Heart right ventricle (tissue), 16 donors: Measurements from ENCODE around the gene GNG12. TPM values are rescaled to one million over a fixed set of nuclear protein-coding genes. Genes with fewer than 3 reads are reported as not detected.

Experiments used
- ATAC-seq, 8 donors: fragments of 200-7000 bp; cut with Tn5 transposase; one replicate each; pipeline ENCODE4 v1.9.1; 2020; ENCODE audit warnings: mild to moderate bottlenecking in 8 of 8, moderate library complexity in 8 of 8, moderate number of reproducible peaks in 1 of 8
- DNase-seq, 2 donors: peaks; one replicate each; pipeline ENCODE4 v3.0.0-alpha.2; 2020
- H3K27ac ChIP-seq, 10 donors: fragments of 200-600 bp; sonication (generic) in 2 of 10; one replicate each; pipeline versions ENCODE4 v1.5.0 to v1.8.0; 2020 to 2022; ENCODE audit warnings: mild to moderate bottlenecking in 3 of 10
- H3K27me3 ChIP-seq, 7 donors: fragments of 200-600 bp; one replicate each; pipeline ENCODE4 v1.8.0; 2021 to 2022; ENCODE audit warnings: mild to moderate bottlenecking in 2 of 7
- H3K36me3 ChIP-seq, 9 donors: fragments of 200-600 bp; sonication (generic) in 1 of 9; one replicate each; pipeline versions ENCODE4 v1.5.0 to v1.8.0; 2020 to 2022; ENCODE audit warnings: mild to moderate bottlenecking in 2 of 9
- H3K4me1 ChIP-seq, 9 donors: fragments of 200-600 bp; sonication (generic) in 1 of 9; one replicate each; pipeline versions ENCODE4 v1.5.0 to v1.8.0; 2020 to 2022; ENCODE audit warnings: mild to moderate bottlenecking in 4 of 9
- H3K4me3 ChIP-seq, 10 donors: fragments of 200-600 bp; sonication (generic) in 2 of 10; one replicate each; pipeline versions ENCODE4 v1.5.0 to v1.8.0; 2020 to 2022; ENCODE audit warnings: mild to moderate bottlenecking in 7 of 10, moderate library complexity in 2 of 10
- H3K9me3 ChIP-seq, 11 donors: fragments of 200-600 bp in 10 of 11; sonication (generic) in 2 of 11; one replicate each; pipeline versions ENCODE4 v1.5.0 to v1.8.0; 2013 to 2022; ENCODE audit warnings: mild to moderate bottlenecking in 2 of 11, control low read depth in 1 of 11, moderate library complexity in 1 of 11
- CTCF ChIP-seq, 9 donors: fragments of 200-600 bp; sonication (generic) in 2 of 9; IDR thresholded peaks; one replicate each; pipeline versions ENCODE4 v1.5.0 to v1.8.0; 2021 to 2022; ENCODE audit warnings: antibody characterized with exemption in 9 of 9, mild to moderate bottlenecking in 5 of 9, moderate library complexity in 1 of 9
- WGBS, 2 donors: extraction: QIAGEN DNeasy Blood & Tissue Kit; methylation state at CpG; one replicate each; pipeline ENCODE4 v1.1.7; 2013; ENCODE audit warnings: inconsistent platforms in 1 of 2; 5-methylcytosine and 5-hydroxymethylcytosine counted together
- intact Hi-C, 10 donors: fragments of 100-400 bp; cut with DNase I; formaldehyde crosslinking; loops; one replicate each; pipeline versions ENCODE4 v1.11.1 to v1.14.2; 2022
- polyA plus RNA-seq, 2 donors: library from polyadenylated mRNA; stranded (reverse); fragments of 200-250 nt; gene quantifications; one replicate each; pipeline ENCODE4 v1.2.3, GENCODE V29; 2013
- total RNA-seq, 10 donors: library from RNA; stranded (reverse); fragmentation: NEBNext Ultra II Directional in 3 of 10; extraction: Animal tissue kit (Norgen Biotek cat#: 25700) in 3 of 10; gene quantifications; one replicate each; pipeline versions ENCODE4 v1.2.1 to v1.2.4, GENCODE V29; 2021 to 2023
- donor health status: Arrhythmogenic right ventricular cardiomyopathy.
- donor health status: ischemic (EF 13 %, LVEDD 7.1; RV severe dilation, severe dysfunction).
- donor health status: healthy with polysubstance abuse.
- donor health status: DM: no; HTN: yes; CAD: no.
- donor health status: DM: no; HTN: no; CAD: no.
- donor health status: ischemic (EF 25% LVEDD 6.9; RV normal size, moderate dysfunction).
- donor health status: ischemic (EF 25% LVEDD 5.7; RV mildly dilated, moderate dysfunction).
- donor health status: healthy.
- donor health status: DM: yes; HTN: yes; CAD: no.
- donor health status: Ischemic cardiomyopathy.
- donor health status: ischemic (EF 35%, LVEDD 5.7; RV mildly dilated, moderate dysfunction).
- donor health status: nonischemic (EF 11% LVEDD 7.7; RV severe dilation, severe dysfunction).
- donor health status: DM: yes; HTN: yes; CAD: no.
- donor health status: PGD.
- donor health status: ischemic (EF 29% LVEDD 5.4; RV normal size, mild dysfunction).
- donor health status: nonischemic (EF 23%, LVEDD 6.1; RV moderate dilation, normal function).

The GNG12 gene
- total and polyA plus RNA-seq, 12 donors: 8.5 to 49.4 (median 34.5) TPM

DNA sequence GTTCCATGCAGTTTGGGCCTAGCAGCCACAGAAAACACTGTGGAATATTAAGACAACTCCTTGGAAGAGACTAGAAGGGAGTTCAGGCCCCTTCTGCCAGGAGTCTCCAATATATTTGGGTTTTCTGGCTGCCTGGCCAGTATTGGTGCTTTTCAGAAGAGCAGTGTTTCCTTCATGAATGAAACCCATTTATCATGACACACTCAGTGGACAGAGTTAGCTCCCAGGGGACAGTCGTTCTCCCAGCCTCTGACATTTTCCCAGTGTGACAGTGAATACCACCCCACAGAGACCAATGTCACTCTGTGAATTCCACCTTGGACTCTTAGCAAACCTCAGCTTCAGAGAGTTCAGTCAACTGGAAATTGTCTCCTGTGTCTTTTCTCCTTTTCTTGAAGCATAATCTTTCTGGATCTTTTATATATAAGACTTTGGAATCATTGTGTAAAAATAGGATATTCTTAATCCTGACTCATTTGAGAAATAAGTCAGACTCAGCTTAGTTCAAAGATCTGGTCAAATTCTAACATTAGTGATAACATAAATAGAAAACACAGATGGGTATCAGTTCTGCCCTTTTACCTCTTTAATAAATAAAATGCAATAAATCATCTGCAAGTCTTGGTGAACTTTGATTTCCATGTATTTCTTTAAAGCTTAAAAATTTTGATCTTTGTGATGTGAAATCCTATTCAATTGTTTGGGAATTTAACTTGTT lies 40.4 kb downstream of the GNG12 start:
- H3K4me3 ChIP-seq: no peak overlapping the region
- H3K36me3 ChIP-seq: no peaks in the 10 kb centered on the region
- peaks cover 0 to 59% (median 34%) of the 10 kb centered on the region in 9 donors for H3K4me1 ChIP-seq
- 56 to 72% methylated on average over 1 of the region's 1 CpG for WGBS, 2 donors
- H3K27me3 ChIP-seq: no peaks in the 10 kb centered on the region
- peak overlapping the region in 4 of 10 donors; percentile 3 to 62 (median 30) for H3K27ac ChIP-seq
- DNase-seq: no peak
- TF ChIP-seq CTCF (IDR thresholded peaks at IDR 0.05): no peak
- no peak for ATAC-seq
- intact Hi-C loops: no loop called here
- H3K9me3 ChIP-seq: no peaks in the 10 kb centered on the region

DNA sequence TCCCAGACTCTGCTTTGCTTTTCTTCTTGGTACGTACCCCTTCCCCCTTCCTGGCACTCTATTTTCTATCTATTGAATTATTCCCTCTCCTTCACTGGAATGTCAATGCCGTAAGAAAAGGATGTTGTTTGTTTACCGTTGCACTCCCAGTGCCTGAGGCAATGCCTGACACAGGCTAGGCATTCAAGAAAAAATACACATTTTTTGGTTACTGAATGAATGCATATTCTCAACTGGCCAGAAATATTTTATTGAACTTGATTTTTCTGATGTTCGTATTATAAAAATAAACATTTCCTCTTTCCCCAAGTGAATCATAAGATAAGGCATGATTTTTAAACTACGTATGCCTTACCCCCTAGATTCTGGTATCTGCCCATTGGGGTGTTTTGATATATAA lies 41.2 kb downstream of the GNG12 start:
- no peaks in the 10 kb centered on the region for H3K27me3 ChIP-seq
- H3K4me1 ChIP-seq: peaks cover 0 to 67% (median 34%) of the 10 kb centered on the region in 9 donors
- no peak for TF ChIP-seq CTCF (IDR thresholded peaks at IDR 0.05)
- no peak for DNase-seq
- H3K36me3 ChIP-seq: no peaks in the 10 kb centered on the region
- intact Hi-C loops: no loop called here
- H3K27ac ChIP-seq: peak overlapping the region in 2 of 10 donors; percentile 24 to 62
- H3K9me3 ChIP-seq: no peaks in the 10 kb centered on the region
- 66 to 69% methylated on average over 5 of the region's 5 CpGs for WGBS, 2 donors
- peak in 1 of 8 donors; percentile 6 for ATAC-seq
- H3K4me3 ChIP-seq: no peak overlapping the region

GRCh38 chr1:67791686-67792085 lies 41.6 kb downstream of the GNG12 start:
- H3K9me3 ChIP-seq: no peaks in the 10 kb centered on the region
- no peaks in the 10 kb centered on the region for H3K27me3 ChIP-seq
- DNase-seq (no peak), ATAC-seq (peak in 6 of 8 donors; percentile 37 to 87 (median 64))
- peak overlapping the region in 3 of 10 donors; percentile 6 to 62 (median 24) for H3K27ac ChIP-seq
- intact Hi-C loops: no loop called here
- no peak overlapping the region for H3K4me3 ChIP-seq
- H3K36me3 ChIP-seq: no peaks in the 10 kb centered on the region
- WGBS, 2 donors: 68 to 69% methylated on average over 3 of the region's 3 CpGs
- TF ChIP-seq CTCF (IDR thresholded peaks at IDR 0.05): no peak
- peaks cover 0 to 67% (median 34%) of the 10 kb centered on the region in 9 donors for H3K4me1 ChIP-seq

DNA sequence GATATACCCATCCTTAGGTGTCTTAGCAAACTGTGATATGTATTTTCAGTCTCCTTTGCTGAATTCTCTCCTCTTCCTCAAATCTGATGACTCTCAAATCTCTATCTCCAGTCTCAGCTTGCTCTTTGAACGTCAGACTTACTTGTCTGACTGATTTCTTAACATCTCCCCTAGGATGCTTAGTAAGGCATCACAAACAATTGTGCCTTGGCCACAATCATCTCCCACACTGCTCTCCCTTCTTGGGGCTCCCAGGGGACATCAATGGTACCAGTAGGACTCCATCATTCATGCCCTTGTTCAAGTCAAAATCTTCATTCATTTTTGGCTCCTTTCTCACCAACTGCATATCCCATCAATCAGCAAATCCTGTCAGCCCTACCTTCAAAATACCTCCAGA lies 42.0 kb downstream of the GNG12 start:
- Histone ChIP-seq H3K27me3 (no peaks in the 10 kb centered on the region), H3K36me3 (no peaks in the 10 kb centered on the region), H3K4me1 (peaks cover 0 to 69% (median 37%) of the 10 kb centered on the region in 9 donors), H3K9me3 (no peaks in the 10 kb centered on the region), H3K27ac (peak overlapping the region in 2 of 10 donors; percentile 6 to 14), H3K4me3 (no peak overlapping the region)
- no peak for TF ChIP-seq CTCF (IDR thresholded peaks at IDR 0.05)
- WGBS, 2 donors: 57 to 59% methylated on average over 1 of the region's 1 CpG
- intact Hi-C loops: no loop called here
- peak in 1 of 8 donors; percentile 46 for ATAC-seq
- no peak for DNase-seq
